ENCODE measurements around the gene WTAP.

Gene WTAP

DNA sequence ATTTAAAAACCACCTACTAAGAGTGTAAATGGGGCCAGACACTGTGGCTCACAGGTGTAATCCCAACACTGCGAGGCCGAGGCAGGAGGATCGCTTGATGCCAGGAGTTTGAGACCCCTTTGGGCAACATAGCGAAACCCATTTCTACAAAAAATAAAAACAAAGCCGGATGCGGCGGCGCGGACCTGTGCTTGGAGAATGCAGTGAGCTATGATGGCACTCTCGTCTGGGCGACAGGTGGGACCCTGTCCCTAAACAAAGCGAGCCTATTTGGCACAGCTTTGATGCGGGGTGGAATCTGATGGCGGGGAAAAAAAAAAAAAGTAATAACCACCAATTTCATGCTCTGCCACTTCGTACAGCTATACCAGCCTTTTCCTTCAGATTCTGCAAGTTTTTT lies 61.0 kb downstream of the WTAP start:
- Histone ChIP-seq H3K4me1 (peaks cover 2% of the 10 kb centered on the region), H3K79me2 (peaks cover 39% of the 10 kb centered on the region), H3K4me3 (ENCODE audit: low read depth, low read length) (peak overlapping the region; percentile 79), H3K36me3 (ENCODE audit: control insufficient read depth, insufficient read depth, low read length) (no peaks in the 10 kb centered on the region), H3K9me3 (ENCODE audit: control insufficient read depth, low read length) (no peaks in the 10 kb centered on the region), H3K9ac (no peak overlapping the region), H3K27ac (no peak overlapping the region), H3K27me3 (ENCODE audit: control insufficient read depth, insufficient read depth, low read length) (no peaks in the 10 kb centered on the region), H3K4me2 (ENCODE audit: low read length) (peak overlapping the region; percentile 83), H2AFZ (no peak overlapping the region)
- TF ChIP-seq CTCF (IDR thresholded peaks at IDR 0.05) = no peak

GRCh38 chr6:159788753-159789376 lies 61.6 kb downstream of the WTAP start:
- Histone ChIP-seq H3K4me2 (ENCODE audit: low read length) (peak overlapping the region; percentile 83), H3K36me3 (ENCODE audit: control insufficient read depth, insufficient read depth, low read length) (no peaks in the 10 kb centered on the region), H3K27me3 (ENCODE audit: control insufficient read depth, insufficient read depth, low read length) (no peaks in the 10 kb centered on the region), H3K9me3 (ENCODE audit: control insufficient read depth, low read length) (no peaks in the 10 kb centered on the region), H3K4me3 (ENCODE audit: low read depth, low read length) (peak overlapping the region; percentile 79), H3K79me2 (peaks cover 39% of the 10 kb centered on the region), H3K9ac (peak overlapping the region; percentile 81), H2AFZ (peak overlapping the region; percentile 90), H3K27ac (peak overlapping the region; percentile 95), H3K4me1 (peaks cover 2% of the 10 kb centered on the region)
- no peak for TF ChIP-seq CTCF (IDR thresholded peaks at IDR 0.05)

- Histone ChIP-seq H3K79me2 (peaks cover 38% of the 10 kb centered on the region), H3K27me3 (ENCODE audit: control insufficient read depth, insufficient read depth, low read length) (no peaks in the 10 kb centered on the region), H3K27ac (peak within 1 kb of the TSS; percentile 95), H2AFZ (peak within 1 kb of the TSS; percentile 90), H3K4me3 (ENCODE audit: low read depth, low read length) (peak within 1 kb of the TSS; percentile 79), H3K9ac (peak within 1 kb of the TSS; percentile 81), H3K36me3 (ENCODE audit: control insufficient read depth, insufficient read depth, low read length) (no peaks in the 10 kb centered on the region), H3K4me2 (ENCODE audit: low read length) (peak within 1 kb of the TSS; percentile 83), H3K4me1 (peaks cover 2% of the 10 kb centered on the region), H3K9me3 (ENCODE audit: control insufficient read depth, low read length) (no peaks in the 10 kb centered on the region)
- TF ChIP-seq CTCF (IDR thresholded peaks at IDR 0.05) = no peak
Observed at GRCh38 chr6:159789377-159790148, 62.3 kb downstream of the WTAP start, which contains the start of gene TCP1. TSS of gene TCP1 (minus strand) at chr6:159789602. CDS start at chr6:159789468, 134 bp downstream.

GRCh38 chr6:159790149-159790955 lies 63.0 kb downstream of the WTAP start, which contains the start of gene MRPL18:
TSS of gene MRPL18 (plus strand) at chr6:159790467. CDS start at chr6:159790588, 121 bp downstream.
- Histone ChIP-seq H2AFZ (peak within 1 kb of the TSS; percentile 90), H3K4me2 (ENCODE audit: low read length) (peak within 1 kb of the TSS; percentile 83), H3K4me3 (ENCODE audit: low read depth, low read length) (peak within 1 kb of the TSS; percentile 79), H3K4me1 (peaks cover 2% of the 10 kb centered on the region), H3K27me3 (ENCODE audit: control insufficient read depth, insufficient read depth, low read length) (no peaks in the 10 kb centered on the region), H3K27ac (peak within 1 kb of the TSS; percentile 95), H3K9ac (peak within 1 kb of the TSS; percentile 81), H3K9me3 (ENCODE audit: control insufficient read depth, low read length) (no peaks in the 10 kb centered on the region), H3K36me3 (ENCODE audit: control insufficient read depth, insufficient read depth, low read length) (no peaks in the 10 kb centered on the region), H3K79me2 (peaks cover 34% of the 10 kb centered on the region)
- no peak for TF ChIP-seq CTCF (IDR thresholded peaks at IDR 0.05)

Data from parathyroid adenoma (tissue), 2 donors.